Kidney capillary endothelial cell (primary cell): ENCODE data around the gene RALGAPA2.

Experiments
- DNase-seq: peaks from one replicate; pipeline ENCODE4 v3.0.0-alpha.2; 2018; ENCODE audit warnings: low spot score

The RALGAPA2 gene

DNA sequence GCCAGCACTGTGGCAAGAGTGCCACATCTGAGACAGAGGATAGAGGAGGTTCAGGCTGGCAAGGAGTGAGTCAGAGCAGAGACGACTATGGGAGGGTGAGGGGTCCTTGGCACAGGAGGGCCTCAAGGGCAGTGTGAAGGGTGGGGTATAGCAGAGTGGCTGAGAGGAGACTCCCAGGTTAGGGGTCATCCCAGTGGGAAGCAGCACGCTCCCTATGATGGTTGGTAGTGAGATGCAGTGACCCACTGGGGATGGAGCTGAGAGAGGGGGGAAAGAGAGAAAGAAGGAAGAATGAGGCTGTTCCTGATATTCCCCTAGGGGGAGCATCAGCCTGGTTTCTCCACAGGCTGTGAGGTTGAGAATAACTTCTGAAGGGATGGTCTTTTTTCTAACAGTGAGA is 247.2 kb downstream of the RALGAPA2 start:
- DNase-seq, result no peak

GRCh38 chr20:20463933-20464374 is 248.5 kb downstream of the RALGAPA2 start:
- DNase-seq, result no peak

DNA sequence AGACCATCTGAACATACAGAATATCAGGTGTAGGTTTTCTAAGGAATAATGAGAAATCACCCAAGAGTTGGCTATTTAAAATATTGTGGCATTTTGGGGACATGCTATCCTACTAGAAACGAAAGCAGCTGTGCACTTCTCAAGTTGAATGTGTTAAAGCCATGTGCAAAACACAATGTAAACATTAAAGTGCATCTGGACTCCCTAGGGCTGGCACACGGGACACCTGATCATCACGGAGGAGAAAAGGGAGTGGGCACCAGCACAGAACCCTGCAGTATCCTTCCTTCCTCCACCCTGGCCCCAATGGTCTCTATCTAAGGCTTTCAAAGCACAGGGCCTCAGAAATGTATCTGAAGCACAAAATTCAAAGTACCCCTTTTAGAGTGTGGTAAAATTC is 250.3 kb downstream of the RALGAPA2 start:
- no peak for DNase-seq

DNA sequence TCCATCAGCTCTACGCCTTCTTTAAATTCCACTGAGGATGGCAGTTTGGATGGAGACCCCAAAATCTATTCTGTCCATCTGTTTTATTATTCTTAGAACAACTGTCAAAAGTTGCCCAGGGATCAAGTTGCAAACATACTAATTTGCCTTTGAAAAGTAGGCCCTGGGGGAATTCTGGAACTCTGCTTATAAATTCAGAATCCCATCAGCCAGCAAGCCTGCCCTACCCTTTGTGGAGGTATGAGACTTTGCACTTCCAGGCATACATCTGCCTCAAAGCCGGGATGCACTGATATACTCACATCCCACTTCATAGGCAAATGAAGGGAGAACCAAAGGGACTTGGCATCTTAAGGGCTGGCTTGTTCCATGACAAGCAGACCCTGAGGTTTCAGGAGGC is 250.9 kb downstream of the RALGAPA2 start:
- DNase-seq, result no peak

DNA sequence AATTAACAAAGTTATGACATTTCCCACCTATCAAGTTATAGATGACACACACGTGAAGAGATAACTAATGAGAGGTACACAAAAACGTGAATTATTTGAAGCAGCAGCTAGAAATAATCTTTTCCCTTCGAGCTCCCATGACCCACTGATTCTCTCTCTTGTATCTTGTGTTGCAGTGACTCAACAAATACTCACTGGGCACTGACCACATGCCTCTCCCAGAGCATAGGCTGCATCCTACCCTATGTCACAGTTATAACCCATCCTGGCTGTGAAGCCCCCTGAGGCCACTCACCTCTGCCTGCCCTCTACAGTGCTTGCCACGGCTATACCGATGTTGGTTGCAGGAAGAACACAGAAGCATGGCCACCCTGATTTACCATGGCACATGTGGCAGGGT is 252.7 kb downstream of the RALGAPA2 start:
- no peak for DNase-seq

- no peak for DNase-seq
Measured at GRCh38 chr20:20457392-20458126, 254.9 kb downstream of the RALGAPA2 start.

DNA sequence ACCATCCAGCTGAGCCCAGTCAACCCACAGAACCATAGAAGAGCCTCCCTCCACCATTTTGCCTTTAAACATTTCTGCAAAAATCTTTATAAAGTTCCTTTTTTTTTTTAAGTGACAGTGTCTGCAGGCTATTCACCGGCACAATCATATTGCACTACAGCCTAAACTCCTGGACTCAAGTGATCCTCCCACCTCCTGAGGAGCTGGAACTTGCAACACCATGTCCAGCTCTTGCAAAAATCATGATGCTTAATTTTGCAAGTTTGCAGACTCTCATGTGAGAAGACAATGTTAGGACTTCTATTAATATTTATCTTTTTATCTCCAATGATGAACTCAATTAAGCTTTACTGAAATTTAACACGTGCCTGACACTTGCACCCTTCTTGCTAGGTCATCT is 255.7 kb downstream of the RALGAPA2 start:
- DNase-seq, result no peak

- no peak for DNase-seq
Measured at GRCh38 chr20:20455926-20456325, 256.5 kb downstream of the RALGAPA2 start.

DNA sequence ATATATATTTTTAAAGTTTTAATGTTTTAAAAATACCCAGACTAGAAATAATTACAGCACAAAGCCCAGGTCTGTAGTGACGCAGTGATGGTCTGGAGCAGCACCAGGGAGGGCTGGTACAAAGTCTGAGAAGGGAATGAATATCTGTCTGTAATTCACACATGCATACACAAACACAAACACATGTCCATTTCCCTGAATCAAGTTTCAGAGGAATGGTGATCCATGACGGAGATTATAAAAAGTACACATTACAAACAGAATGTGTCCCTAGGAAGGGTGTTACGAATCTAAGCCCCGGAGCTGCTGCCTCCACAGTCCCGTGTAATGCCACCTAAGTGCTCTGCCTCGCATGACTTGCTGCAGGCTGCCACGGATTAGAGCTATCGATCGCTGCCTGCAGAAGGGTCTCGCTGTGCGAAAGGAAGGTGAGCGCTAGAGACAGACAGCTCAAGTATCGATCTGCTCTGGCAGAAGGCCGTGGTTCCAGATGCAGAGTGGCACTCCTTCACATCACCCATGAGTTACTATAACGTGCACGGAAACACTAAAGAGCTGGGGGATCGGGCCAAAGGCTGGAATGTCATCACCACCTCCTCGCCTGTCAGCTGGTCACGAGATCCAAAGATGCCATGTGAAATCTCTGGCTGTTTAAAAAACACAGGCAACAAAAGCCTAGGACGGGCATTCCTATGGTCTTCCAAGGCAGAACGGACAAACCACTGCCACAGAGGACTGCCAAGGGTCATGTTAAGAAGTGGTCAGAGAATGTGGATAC is 257.4 kb downstream of the RALGAPA2 start:
- DNase-seq, result no peak

GRCh38 chr20:20454367-20454766 is 258.1 kb downstream of the RALGAPA2 start:
- DNase-seq, result no peak

- peak; percentile 95 for DNase-seq
Measured at GRCh38 chr20:20452254-20452676, 260.2 kb downstream of the RALGAPA2 start.

- no peak for DNase-seq
Measured at GRCh38 chr20:20450521-20450920, 261.9 kb downstream of the RALGAPA2 start.

GRCh38 chr20:20448881-20449280 is 263.6 kb downstream of the RALGAPA2 start:
- no peak for DNase-seq

DNA sequence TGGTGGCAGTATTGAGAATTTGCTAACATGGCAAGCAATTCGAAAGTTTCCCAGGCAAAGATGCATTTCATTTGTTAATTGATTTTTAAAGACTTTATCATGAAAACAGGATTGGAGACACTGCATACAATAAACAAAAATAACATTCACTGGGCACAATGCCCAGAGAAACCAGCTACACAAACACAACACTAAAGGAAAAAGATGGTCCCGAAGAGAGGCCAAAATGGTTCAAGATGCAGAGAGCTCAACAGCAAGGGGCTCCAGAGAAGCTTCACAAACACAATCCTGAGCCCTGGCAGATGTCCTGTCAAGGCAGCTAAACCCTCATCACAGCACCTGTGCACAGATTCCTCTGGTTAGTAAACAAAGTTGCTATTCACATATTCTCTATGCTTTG is 265.2 kb downstream of the RALGAPA2 start:
- no peak for DNase-seq

- no peak for DNase-seq
Measured at GRCh38 chr20:20446425-20447015, 265.9 kb downstream of the RALGAPA2 start.

- DNase-seq, result no peak
Measured at GRCh38 chr20:20446001-20446400, 266.4 kb downstream of the RALGAPA2 start.

GRCh38 chr20:20443504-20443903 is 268.9 kb downstream of the RALGAPA2 start:
- no peak for DNase-seq

- no peak for DNase-seq
Measured at GRCh38 chr20:20442466-20442865, 270.0 kb downstream of the RALGAPA2 start.

DNA sequence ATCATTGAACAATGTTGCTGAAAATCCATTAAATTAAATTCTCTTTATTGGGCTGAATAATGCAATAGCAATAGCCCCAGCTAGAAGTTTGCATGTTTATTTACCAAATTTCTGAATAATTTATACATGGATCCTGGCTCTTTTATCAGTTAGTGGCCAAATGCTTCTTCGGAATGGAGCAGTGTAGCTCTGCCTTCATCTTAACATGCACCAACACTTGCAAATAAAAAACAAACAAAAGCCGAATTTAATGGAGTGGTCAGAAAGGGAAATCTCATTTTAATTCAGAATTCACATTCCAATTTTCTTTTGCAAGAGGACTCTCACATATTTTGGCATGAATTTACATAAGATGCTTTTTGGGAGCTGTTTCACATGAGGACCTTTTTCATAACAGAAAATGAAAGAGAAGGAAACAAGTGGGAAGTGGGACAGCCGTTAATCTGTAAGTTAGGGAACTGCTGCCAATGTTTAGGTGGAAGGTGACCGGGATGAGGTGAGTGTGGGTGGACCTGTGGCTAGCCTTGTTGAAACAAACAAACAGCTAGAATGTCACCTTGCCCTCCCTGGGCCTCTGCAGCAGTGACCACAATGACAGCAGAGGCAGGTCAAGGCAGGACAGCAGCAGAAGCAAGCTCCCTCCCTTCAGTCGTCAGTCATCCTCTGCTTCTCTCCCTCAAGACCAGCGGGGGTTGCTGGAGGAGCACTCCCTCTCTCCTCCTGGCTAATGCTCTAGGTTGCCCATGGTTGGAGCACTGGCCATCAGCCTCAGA is 271.4 kb downstream of the RALGAPA2 start:
- no peak for DNase-seq

DNA sequence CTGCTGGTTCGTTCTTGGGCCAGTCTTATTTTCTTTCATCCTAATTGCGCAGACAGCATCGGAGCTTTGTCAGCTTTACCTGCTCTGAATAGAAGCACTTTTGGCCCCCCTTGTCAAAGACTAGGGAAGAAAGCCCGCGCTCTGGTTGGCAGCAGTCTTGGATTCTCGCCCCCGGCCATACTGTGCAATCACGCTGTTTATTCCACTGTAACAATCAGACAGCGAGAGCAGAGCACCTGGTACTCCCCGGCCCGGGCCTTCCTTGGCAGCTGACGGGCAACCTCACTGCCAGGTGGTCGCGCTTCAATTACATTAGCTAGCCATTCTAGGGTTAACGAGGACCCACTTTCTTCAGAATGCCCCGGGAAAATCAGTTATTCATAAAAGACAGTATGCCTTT is 272.0 kb downstream of the RALGAPA2 start:
- DNase-seq, result no peak

- no peak for DNase-seq
Measured at GRCh38 chr20:20439602-20440190, 272.7 kb downstream of the RALGAPA2 start.

- no peak for DNase-seq
Measured at GRCh38 chr20:20437314-20437713, 275.1 kb downstream of the RALGAPA2 start.
